Left lobe of liver (tissue), 2 donors: ENCODE measurements around the gene PHF14. TPM values are rescaled to one million over a fixed set of nuclear protein-coding genes. Genes with fewer than 3 reads are reported as not detected.
"Not testable (repeated sequence)": the region's sequence is repeated elsewhere in the genome, so short reads cannot be mapped to it uniquely, and the experiment has no call there.

Source experiments
- ATAC-seq: fragments of 200-7000 bp; cut with Tn5 transposase; one replicate; pipeline ENCODE4 v1.9.1; 2020; ENCODE audit warnings: mild to moderate bottlenecking, moderate library complexity
- DNase-seq: peaks from one replicate; pipeline ENCODE4 v3.0.0-alpha.2; 2020; ENCODE audit warnings: low spot score
- total RNA-seq: library from RNA; stranded (reverse); gene quantifications from one replicate; pipeline ENCODE4 v1.2.1, GENCODE V29; 2021
- donor health status: DM: no; HTN: no; CAD: no; lungs with moderate emphysema.
- donor health status: DM: no; HTN: yes; CAD: no.

PHF14 gene
- 14.7 TPM for total RNA-seq

- DNase-seq = peak; percentile 98
- ATAC-seq = peak; percentile 96
These were observed at the start of gene PHF14 for GRCh38 chr7:10973061-10973941. Gene PHF14 (plus strand): TSS chr7:10973872. CDS start chr7:10974324, 452 bp downstream.

DNA sequence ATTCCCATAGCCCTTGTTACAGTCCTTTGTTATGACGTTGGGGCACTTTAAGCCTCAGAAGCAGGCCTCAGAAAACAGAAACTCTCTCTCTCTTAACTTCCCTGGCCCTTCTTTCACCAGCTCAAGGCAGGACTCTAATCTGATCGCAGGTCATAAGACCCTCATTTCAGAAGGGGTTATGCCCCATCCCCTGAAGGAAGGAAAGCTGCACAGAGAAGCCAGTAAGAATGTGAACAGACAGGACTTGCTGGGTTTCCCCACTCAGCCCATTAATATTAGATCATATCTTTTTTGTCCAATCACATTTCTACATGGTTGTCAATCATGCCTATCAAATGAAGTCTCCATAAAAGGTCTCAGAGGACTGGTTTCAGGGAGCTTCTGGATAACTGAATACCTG, 49.3 kb upstream of the PHF14 start:
- DNase-seq = no peak
- ATAC-seq = no peak

DNA sequence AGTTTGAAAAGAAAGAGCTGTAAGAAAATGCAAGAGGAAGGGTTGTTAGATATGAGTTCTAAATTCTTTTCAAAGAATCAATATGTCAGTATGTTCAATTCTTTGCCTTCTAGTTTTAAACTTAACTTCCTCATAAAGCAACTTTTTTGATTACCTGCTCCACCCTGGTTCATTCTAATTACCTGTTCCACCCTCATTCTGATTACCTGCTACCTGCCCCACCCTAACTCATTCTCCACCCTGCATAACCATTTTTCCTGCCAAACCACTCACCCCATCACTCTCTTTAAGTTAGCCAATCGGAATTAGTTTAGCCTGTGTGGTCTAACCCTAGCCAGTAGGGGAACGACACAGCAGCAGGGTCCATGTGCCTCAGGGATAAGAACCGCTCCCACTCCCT, 45.5 kb upstream of the PHF14 start:
- DNase-seq, ATAC-seq: not testable (repeated sequence)

DNA sequence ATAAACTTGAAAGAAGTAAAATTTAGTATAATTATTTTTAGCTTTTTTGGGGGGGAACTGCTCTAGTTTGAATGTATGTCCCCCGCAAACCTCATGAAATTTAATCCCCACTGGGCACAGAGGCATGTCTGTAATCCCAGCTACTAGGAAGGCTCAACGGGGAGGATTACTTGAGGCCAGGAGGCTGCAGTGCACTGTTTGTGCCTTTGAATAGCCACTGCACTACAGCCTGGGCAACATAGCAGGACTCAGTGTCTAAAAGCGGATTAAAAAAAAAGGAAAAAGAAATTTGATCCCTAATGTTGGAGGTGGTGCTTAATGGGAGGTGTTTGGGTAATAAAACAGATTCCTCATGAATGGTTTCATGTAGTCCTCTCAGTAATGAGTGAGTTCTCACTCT, 43.1 kb upstream of the PHF14 start:
- no peak for ATAC-seq
- DNase-seq = no peak

DNA sequence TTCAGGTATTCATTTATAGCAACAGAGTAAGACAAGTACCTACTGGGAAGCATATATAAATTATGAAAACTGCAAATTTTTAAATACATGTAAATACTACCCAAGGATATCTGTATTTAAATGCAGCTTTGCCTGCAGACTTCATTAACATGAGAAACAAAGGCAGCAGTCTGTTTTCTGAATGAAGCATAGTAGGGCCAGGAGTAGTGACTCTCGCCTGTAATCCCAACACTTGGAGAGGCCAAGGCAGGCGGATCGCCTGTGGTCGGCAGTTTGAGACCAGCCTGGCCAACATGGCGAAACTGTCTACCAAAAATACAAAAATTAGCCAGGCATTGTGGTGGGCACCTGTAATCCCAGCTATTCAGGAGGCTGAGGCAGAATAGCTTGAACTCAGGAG, 42.5 kb upstream of the PHF14 start:
- DNase-seq (no peak), ATAC-seq (no peak)

DNA sequence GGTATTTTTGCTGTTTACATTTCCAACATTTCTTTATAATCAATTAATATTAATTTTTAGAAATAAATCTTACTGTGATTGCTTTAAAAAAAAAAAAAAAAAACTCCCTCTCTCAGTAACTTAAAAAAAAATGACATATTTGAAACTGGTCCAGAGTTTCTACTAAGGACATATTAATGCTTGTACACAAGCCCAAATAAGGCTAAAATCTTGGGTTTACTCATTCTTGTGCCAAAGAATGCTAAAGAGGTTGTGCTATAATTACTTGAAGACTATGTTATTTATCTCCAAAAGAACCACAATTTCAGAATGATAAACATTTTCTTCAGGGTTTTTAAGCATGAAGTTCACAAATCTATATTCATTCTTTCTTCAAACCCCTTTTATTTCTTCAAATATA, 39.4 kb upstream of the PHF14 start:
- ATAC-seq = no peak
- no peak for DNase-seq

DNA sequence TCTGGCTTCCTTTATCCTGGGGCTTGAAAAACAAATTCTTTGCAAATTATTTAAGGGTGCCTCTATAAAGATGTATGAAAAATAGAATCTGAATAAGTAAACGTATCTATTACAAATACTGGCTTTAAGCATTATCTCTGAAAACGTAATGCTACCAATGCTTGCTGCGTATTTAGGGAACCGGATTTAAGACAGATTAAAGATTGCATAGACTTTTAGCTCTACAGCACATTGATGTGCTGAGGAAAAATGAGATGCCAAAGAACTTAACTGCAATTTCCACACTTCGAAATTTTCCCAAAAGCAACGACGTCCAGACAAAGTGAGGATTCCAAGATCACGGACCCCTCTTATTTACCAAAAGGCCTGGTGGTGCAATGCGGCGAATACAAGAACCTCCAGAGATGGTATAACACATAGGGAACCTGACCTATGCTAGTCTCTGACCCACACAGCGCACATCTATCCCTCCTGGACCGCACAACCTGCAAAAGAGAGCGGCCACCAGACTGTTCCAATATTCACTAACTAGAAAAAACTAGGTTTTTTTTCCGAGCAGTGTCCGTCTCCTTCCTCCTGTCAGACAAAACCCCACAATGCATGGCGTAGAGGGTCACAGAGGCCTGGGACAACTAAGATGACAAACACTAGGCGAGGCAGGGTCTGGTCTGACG, 34.3 kb upstream of the PHF14 start:
- DNase-seq (no peak), ATAC-seq (peak; percentile 28)

- ATAC-seq (peak; percentile 96), DNase-seq (peak; percentile 89)
These were observed 33.6 kb upstream of the PHF14 start for GRCh38 chr7:10939911-10940703.

GRCh38 chr7:10940704-10941355, 32.8 kb upstream of the PHF14 start:
- ATAC-seq (peak; percentile 14), DNase-seq (no peak)

DNA sequence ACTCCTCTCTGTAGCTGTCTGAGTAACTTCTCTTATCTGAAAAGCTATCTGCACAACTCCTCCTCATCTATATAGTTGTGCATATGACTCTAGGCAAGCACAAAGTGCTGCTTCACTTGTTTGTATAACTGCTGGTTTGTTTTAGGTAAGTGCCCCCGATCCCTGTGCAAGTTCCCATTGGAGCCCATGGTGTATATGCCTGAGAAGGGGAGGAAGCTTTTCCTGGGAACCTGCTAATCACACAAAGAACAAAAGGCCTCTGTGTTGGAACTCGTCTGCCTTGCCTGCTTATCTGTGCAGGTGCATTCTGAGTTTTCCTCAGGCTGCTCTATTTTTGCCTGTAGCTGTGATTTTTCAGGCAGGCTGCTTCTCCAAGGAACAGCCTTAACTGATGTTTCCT, 23.2 kb upstream of the PHF14 start:
- ATAC-seq (no peak), DNase-seq (no peak)

DNA sequence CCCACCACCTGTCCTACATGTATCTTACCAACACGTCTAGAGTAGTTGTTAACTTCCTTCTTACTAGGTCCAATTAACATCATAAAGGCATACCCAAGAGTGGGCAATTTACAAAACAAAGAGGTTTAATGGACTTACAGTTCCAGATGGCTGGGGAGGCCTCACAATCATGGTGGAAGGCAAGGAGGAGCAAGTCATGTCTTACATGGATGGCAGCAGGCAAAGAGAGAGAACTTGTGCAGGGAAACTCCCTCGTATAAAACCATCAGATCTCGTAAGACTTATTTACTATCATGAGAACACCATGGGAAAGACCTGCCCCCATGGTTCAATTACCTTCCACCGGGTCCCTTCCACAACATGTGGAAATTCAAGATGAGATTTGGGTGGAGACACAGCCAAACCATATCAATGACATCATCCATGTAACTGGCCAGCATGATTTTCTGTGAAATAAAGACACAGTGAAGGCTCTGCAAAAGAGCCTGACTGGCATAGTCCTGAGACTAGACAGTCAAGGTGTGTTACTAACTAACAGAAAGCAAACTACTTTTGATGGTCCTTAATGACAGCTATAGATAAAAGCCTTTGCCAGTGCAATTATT, 22.6 kb upstream of the PHF14 start:
- not testable (repeated sequence) for ATAC-seq, DNase-seq

- DNase-seq = no peak
- no peak for ATAC-seq
These were observed 21.1 kb upstream of the PHF14 start for GRCh38 chr7:10952588-10952987.

DNA sequence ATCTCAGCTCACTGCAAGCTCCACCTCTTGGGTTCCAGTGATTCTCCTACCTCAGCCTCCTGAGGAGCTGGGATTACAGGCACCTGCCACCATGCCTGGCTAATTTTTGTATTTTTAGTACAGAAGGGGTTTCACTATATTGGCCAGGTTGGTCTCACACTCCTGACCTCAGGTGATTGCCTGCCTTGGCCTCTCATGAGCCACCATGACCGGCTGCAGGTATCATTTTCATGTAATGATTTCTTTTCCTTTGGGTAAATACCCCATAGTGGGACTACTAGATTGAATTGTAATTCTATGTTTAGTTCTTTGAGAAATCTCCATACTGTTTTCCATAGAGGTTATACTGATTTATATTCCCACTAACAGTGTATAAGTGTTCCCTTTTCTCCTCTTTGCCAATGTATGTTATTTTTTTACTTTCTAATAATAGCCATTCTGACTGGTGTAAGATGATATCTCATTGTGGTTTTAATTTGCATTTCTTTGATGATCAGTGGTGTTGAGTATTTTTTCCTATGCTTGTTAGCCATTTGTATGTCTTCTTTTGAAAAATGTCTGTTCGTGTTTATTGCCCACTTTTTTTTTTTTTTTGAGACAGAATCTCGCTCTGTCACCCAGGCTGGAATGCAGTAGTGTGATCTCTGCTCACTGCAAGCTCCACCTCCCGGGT, 20.5 kb upstream of the PHF14 start:
- ATAC-seq, DNase-seq: not testable (repeated sequence)

DNA sequence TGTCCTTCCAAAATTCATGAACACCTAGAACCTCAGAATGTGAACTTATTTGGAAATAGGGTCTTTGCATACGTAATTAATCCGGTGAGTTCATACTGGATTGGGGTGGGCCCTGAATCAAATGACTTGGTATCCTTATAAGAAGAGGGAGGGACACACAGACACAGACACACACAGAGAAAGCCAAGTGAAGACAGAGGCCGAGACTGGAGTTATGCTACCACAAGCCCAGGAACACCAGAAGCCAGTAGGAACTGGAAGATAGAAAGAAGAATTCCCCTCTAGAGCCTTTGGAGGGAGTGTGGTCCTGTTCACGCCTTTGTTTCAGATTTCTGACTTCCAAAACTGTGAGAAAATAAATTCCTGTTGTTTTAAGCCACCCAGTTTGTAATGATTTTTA, 17.1 kb upstream of the PHF14 start:
- DNase-seq (no peak), ATAC-seq (no peak)

DNA sequence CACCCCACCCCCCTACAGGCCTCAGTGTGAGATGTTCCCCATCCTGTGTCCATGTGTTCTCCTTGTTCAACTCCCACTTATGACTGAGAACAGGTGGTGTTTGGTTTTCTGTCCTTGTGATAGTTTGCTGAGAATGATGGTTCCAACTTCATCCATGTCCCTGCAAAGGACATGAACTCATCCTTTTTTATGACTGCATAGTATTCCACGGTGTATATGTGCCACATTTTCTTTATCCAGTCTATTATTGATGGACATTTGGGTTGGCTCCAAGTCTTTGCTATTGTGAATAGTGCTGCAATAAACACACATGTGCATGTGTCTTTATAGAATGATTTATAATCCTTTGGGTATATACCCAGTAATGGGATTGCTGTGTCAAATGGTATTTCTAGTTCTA, 13.4 kb upstream of the PHF14 start:
- ATAC-seq, DNase-seq: not testable (repeated sequence)

- not testable (repeated sequence) for ATAC-seq, DNase-seq
These were observed 8.7 kb upstream of the PHF14 start for GRCh38 chr7:10965016-10965415.

DNA sequence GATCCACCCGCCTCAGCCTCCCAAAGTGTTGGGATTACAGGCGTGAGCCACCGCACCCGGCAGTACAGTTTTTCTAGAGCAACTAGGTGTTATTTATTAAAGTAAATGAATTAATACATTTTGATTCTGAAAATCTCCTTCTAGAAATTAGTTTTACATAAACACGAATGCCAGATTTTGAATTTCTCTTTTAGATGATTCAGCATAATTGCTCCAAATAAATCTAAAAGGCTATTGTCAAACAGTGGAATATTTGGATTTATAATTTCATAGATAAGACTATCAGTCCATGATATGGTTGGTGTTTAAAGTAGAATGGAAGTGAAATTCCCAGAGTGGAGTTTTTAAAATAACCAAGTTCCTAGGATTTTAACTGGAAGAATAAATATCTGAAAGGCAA, 1.5 kb upstream of the PHF14 start:
- ATAC-seq = no peak
- DNase-seq = no peak

DNA sequence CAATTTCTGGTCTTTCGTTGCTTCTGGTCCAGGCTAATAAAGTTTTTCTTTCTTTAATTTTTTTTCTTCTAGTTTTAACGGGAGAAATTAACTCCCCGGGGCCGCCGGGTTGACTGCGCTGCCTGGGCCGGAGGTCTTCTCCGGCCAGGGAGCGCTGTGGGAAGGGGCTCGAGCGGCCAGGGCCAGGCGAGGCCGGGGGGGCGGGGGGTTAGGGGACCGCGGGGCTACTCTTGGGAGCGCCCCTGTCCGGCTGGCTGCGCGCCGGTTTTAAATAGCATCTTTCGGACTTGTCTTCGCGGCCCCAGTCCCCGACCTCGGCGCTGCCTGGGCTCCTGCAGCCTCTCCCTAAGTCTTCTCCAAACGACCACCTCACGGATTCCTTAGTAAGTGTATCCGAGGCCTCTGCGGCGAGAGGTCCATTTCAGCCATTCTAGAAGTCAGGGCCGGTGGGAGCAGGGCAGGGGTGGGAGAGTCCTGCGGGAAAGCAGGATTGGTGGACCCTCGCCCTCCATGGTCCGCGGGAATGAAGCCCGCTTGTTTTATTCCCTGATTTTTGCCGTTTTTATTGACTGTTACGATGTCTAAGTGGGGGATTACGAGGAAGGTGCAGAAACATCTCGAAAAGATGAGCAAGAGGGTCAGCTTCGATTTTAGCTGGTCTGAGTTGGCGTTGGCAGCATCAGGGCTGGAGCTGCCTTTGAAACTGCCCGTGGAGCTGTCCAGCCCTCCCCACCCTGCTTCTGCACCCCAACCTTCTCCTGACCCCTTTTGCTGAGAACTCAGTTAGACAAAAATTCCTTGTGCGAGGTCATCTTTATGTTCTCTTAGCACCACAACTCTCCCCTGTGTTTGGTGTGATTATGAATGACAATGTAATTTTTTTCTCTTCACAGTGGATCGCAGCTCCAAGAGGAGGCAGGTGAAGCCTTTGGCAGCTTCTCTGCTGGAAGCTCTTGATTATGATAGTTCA, 555 bp downstream of the PHF14 start:
- peak; percentile 28 for ATAC-seq
- DNase-seq = peak; percentile 55

- ATAC-seq (no peak), DNase-seq (no peak)
These were observed 3.4 kb downstream of the PHF14 start for GRCh38 chr7:10977113-10977512.
